Heart left ventricle (tissue), 16 donors: ENCODE results near the gene CAPN9. TPM values are rescaled to one million over a fixed set of nuclear protein-coding genes. Genes with fewer than 3 reads are reported as not detected.

Source experiments
- ATAC-seq, 4 donors: fragments of 200-7000 bp; cut with Tn5 transposase; one replicate each; pipeline ENCODE4 v1.9.1; 2020 to 2022; ENCODE audit warnings: moderate library complexity in 4 of 4, mild to moderate bottlenecking in 3 of 4, moderate number of reproducible peaks in 1 of 4
- DNase-seq, 5 donors: peaks; one replicate each; pipeline ENCODE4 v3.0.0-alpha.2; 2020
- H3K27ac ChIP-seq, 12 donors: fragments of 200-600 bp; sonication (generic) in 4 of 12; one replicate each; pipeline versions ENCODE4 v1.5.0 to v1.8.0; 2016 to 2022; ENCODE audit warnings: mild to moderate bottlenecking in 2 of 12
- H3K27me3 ChIP-seq, 9 donors: fragments of 200-600 bp; sonication (generic) in 2 of 9; one replicate each; pipeline versions ENCODE4 v1.5.1 to v1.8.0; 2016 to 2022; ENCODE audit warnings: mild to moderate bottlenecking in 3 of 9
- H3K36me3 ChIP-seq, 9 donors: fragments of 200-600 bp; sonication (generic) in 2 of 9; one replicate each; pipeline versions ENCODE4 v1.5.0 to v1.8.0; 2018 to 2022; ENCODE audit warnings: mild to moderate bottlenecking in 2 of 9
- H3K4me1 ChIP-seq, 12 donors: fragments of 200-600 bp; sonication (generic) in 4 of 12; one replicate each; pipeline versions ENCODE4 v1.5.0 to v1.8.0; 2016 to 2022; ENCODE audit warnings: mild to moderate bottlenecking in 3 of 12
- H3K4me3 ChIP-seq, 12 donors: fragments of 200-600 bp; sonication (generic) in 4 of 12; one replicate each; pipeline versions ENCODE4 v1.5.0 to v1.8.0; 2017 to 2022; ENCODE audit warnings: mild to moderate bottlenecking in 9 of 12, moderate library complexity in 4 of 12
- H3K9me3 ChIP-seq, 12 donors: fragments of 200-600 bp; sonication (generic) in 4 of 12; one replicate each; pipeline versions ENCODE4 v1.5.0 to v1.8.0; 2016 to 2022; ENCODE audit warnings: mild to moderate bottlenecking in 1 of 12
- CTCF ChIP-seq, 12 donors: fragments of 200-600 bp; sonication (generic) in 4 of 12; IDR thresholded peaks; one replicate each; pipeline versions ENCODE4 v1.5.0 to v1.8.0; 2018 to 2022; ENCODE audit warnings: antibody characterized with exemption in 12 of 12, mild to moderate bottlenecking in 5 of 12
- POLR2A ChIP-seq, 2 donors: fragments of 450-650 bp; IDR thresholded peaks; one replicate each; pipeline ENCODE4 v1.6.1; 2017; ENCODE audit warnings: antibody characterized with exemption in 2 of 2, mild to moderate bottlenecking in 2 of 2, moderate library complexity in 2 of 2
- WGBS, 4 donors: extraction: QIAGEN DNeasy Blood & Tissue Kit in 2 of 4; methylation state at CpG; one replicate each; pipeline versions ENCODE4 v1.1.5 to v1.1.7; 2013 to 2018; 5-methylcytosine and 5-hydroxymethylcytosine counted together
- intact Hi-C, 10 donors: fragments of 100-400 bp; cut with DNase I; formaldehyde crosslinking; loops; one replicate each; pipeline versions ENCODE4 v1.11.1 to v1.14.2; 2022
- polyA plus RNA-seq, 2 donors: library from polyadenylated mRNA; stranded (reverse); fragments of 200-250 nt; gene quantifications; one replicate each; pipeline ENCODE4 v1.2.3, GENCODE V29; 2013
- total RNA-seq, 9 donors: library from RNA; depleted of rRNA in 2 of 9; stranded (reverse); fragments of >200 nt in 2 of 9; fragmentation: NEBNext Ultra II Directional in 3 of 9; extraction: Animal tissue kit (Norgen Biotek cat#: 25700) in 3 of 9; gene quantifications; one replicate each; pipeline versions ENCODE4 v1.1.0 to v1.2.4, GENCODE V29; 2016 to 2023
- donor health status: ischemic (EF 13 %, LVEDD 7.1; RV severe dilation, severe dysfunction).
- donor health status: healthy with polysubstance abuse.
- donor health status: DM: no; HTN: yes; CAD: no.
- donor health status: DM: no; HTN: no; CAD: no.
- donor health status: ischemic (EF 25% LVEDD 6.9; RV normal size, moderate dysfunction).
- donor health status: ischemic (EF 25% LVEDD 5.7; RV mildly dilated, moderate dysfunction).
- donor health status: healthy.
- donor health status: DM: yes; HTN: yes; CAD: no.
- donor health status: ischemic (EF 35%, LVEDD 5.7; RV mildly dilated, moderate dysfunction).
- donor health status: nonischemic (EF 11% LVEDD 7.7; RV severe dilation, severe dysfunction).
- donor health status: DM: yes; HTN: yes; CAD: no.
- donor health status: PGD.
- donor health status: ischemic (EF 29% LVEDD 5.4; RV normal size, mild dysfunction).
- donor health status: nonischemic (EF 23%, LVEDD 6.1; RV moderate dilation, normal function).

The CAPN9 gene
- total and polyA plus RNA-seq, 11 donors, result 0.04 to 0.31 (median 0.17) TPM; not detected in 7

- intact Hi-C loops, result loop anchor here in 1 of 10 donors (2.0 kb wide), 1 partner anchor 21 kb away; no protein-coding TSS in a partner anchor
- Histone ChIP-seq H3K27me3 (no peaks in the 10 kb centered on the region), H3K9me3 (peaks cover 0 to 9% (median 0%) of the 10 kb centered on the region in 12 donors), H3K4me3 (no peak overlapping the region), H3K36me3 (peaks cover 0 to 27% (median 12%) of the 10 kb centered on the region in 9 donors), H3K4me1 (peaks cover 7 to 66% (median 44%) of the 10 kb centered on the region in 12 donors), H3K27ac (peak overlapping the region in 9 of 12 donors; percentile 1 to 92 (median 79))
- no peak for TF ChIP-seq POLR2A (IDR thresholded peaks at IDR 0.05)
- TF ChIP-seq CTCF (IDR thresholded peaks at IDR 0.05), result no peak
- DNase-seq (no peak), ATAC-seq (no peak)
- WGBS, 4 donors, result 80 to 89% (median 85%) methylated on average over 3 of the region's 3 CpGs
Measured at GRCh38 chr1:230848235-230848634, 101.0 kb downstream of the CAPN9 start.

GRCh38 chr1:230849451-230850224 lies 102.5 kb downstream of the CAPN9 start:
- ATAC-seq, result peak; percentile 91 to 94 (median 93)
- 15 to 19% (median 18%) methylated on average over 12 to 14 of the region's 14 CpGs for WGBS, 4 donors

GRCh38 chr1:230850547-230850946 lies 103.4 kb downstream of the CAPN9 start:
- Histone ChIP-seq H3K27me3 (no peaks in the 10 kb centered on the region), H3K4me3 (no peak overlapping the region), H3K9me3 (peaks cover 0 to 13% (median 0%) of the 10 kb centered on the region in 12 donors), H3K27ac (peak overlapping the region; percentile 36 to 92 (median 80)), H3K36me3 (peaks cover 0 to 42% (median 16%) of the 10 kb centered on the region in 9 donors), H3K4me1 (peaks cover 4 to 67% (median 47%) of the 10 kb centered on the region in 12 donors)
- TF ChIP-seq POLR2A (IDR thresholded peaks at IDR 0.05), result no peak
- TF ChIP-seq CTCF (IDR thresholded peaks at IDR 0.05), result no peak
- WGBS, 4 donors, result 77 to 95% (median 93%) methylated on average over 6 to 8 of the region's 8 CpGs
- intact Hi-C loops, result loop anchor here in 1 of 10 donors (5.0 kb wide), 1 partner anchor 33 kb away; no protein-coding TSS in a partner anchor
- DNase-seq (no peak), ATAC-seq (peak in 1 of 4 donors; percentile 9)

More at GRCh38 chr1:230849451-230850224, 102.5 kb downstream of the CAPN9 start:
- no peaks in the 10 kb centered on the region for H3K27me3 ChIP-seq
- H3K4me1 ChIP-seq, result peaks cover 4 to 70% (median 50%) of the 10 kb centered on the region in 12 donors
- intact Hi-C loops, result loop anchor here in 2 of 10 donors (2.0 to 5.0 kb wide), 2 partner anchors 23 to 32 kb away; no protein-coding TSS in a partner anchor
- H3K36me3 ChIP-seq, result peaks cover 0 to 33% (median 16%) of the 10 kb centered on the region in 9 donors
- peak overlapping the region in 1 of 12 donors; percentile 2 for H3K4me3 ChIP-seq
- TF ChIP-seq POLR2A (IDR thresholded peaks at IDR 0.05) (no peak), CTCF (IDR thresholded peaks at IDR 0.05) (no peak)
- H3K9me3 ChIP-seq, result peaks cover 0 to 13% (median 0%) of the 10 kb centered on the region in 12 donors
- peak; percentile 80 to 85 (median 82) for DNase-seq
- H3K27ac ChIP-seq, result peak overlapping the region; percentile 74 to 92 (median 80)

- TF ChIP-seq POLR2A (IDR thresholded peaks at IDR 0.05) (no peak), CTCF (IDR thresholded peaks at IDR 0.05) (no peak)
- Histone ChIP-seq H3K36me3 (peaks cover 0 to 42% (median 16%) of the 10 kb centered on the region in 9 donors), H3K27me3 (no peaks in the 10 kb centered on the region), H3K27ac (peak overlapping the region in 9 of 12 donors; percentile 12 to 92 (median 83)), H3K4me3 (no peak overlapping the region), H3K9me3 (peaks cover 0 to 13% (median 0%) of the 10 kb centered on the region in 12 donors), H3K4me1 (peaks cover 4 to 68% (median 47%) of the 10 kb centered on the region in 12 donors)
- no peak for ATAC-seq
- DNase-seq, result no peak
- WGBS, 4 donors, result 55 to 72% (median 61%) methylated on average over 5 of the region's 5 CpGs
- intact Hi-C loops, result loop anchor here in 1 of 10 donors (5.0 kb wide), 1 partner anchor 34 kb away; no protein-coding TSS in a partner anchor
Measured at GRCh38 chr1:230851291-230851691, 104.1 kb downstream of the CAPN9 start.
